OCI-LY7 (cell line): ENCODE data around the gene SIK3. TPM values are rescaled to one million over a fixed set of nuclear protein-coding genes. Genes with fewer than 3 reads are reported as not detected.

ENCODE experiments used
- BruUV-seq: library from RNA; stranded (reverse); fragments of 400-500 nt; replicated peaks from 2 replicates; lab custom pipeline; 2021; lab: Mats Ljungman, UMichigan
- CTCF ChIA-PET: fragments of 300-600 bp; sonication (Branson Sonifier 250); formaldehyde crosslinking; loops from one replicate; lab custom pipeline; 2022; ENCODE audit warnings: antibody characterized with exemption; ENCODE audit not compliant: unreplicated experiment; lab: Charles Lee
- POLR2A ChIA-PET: fragments of 300-600 bp; sonication (Branson Sonifier 250); formaldehyde crosslinking; loops from one replicate; lab custom pipeline; 2022; ENCODE audit warnings: antibody characterized with exemption; lab: Charles Lee
- DNase-seq: peaks from one replicate; pipeline ENCODE4 v3.0.0-alpha.2; 2015; ENCODE audit warnings: low spot score
- H2AFZ ChIP-seq: fragments of 200-600 bp; sonication (generic), shearing (Covaris generic); 2 replicates; pipeline ENCODE4 v1.6.1; 2014; ENCODE audit warnings: mild to moderate bottlenecking, antibody characterized with exemption, low read length, moderate library complexity
- H3K27ac ChIP-seq: fragments of 200-600 bp; sonication (generic); 2 replicates; pipeline ENCODE4 v1.5.1; 2014; ENCODE audit warnings: mixed run types, low read depth, mild to moderate bottlenecking, moderate library complexity, low read length, inconsistent platforms; ENCODE audit not compliant: poor library complexity, severe bottlenecking
- H3K36me3 ChIP-seq: fragments of 200-600 bp; sonication (generic); 2 replicates; pipeline ENCODE4 v1.6.1; 2014; ENCODE audit warnings: mild to moderate bottlenecking, antibody characterized with exemption, low read length, moderate library complexity, mixed read lengths; ENCODE audit not compliant: insufficient read depth
- H3K4me1 ChIP-seq: fragments of 200-600 bp; sonication (generic); 2 replicates; pipeline ENCODE4 v1.5.1; 2014; ENCODE audit warnings: mild to moderate bottlenecking, low read length; ENCODE audit not compliant: insufficient read depth, poor library complexity, severe bottlenecking
- H3K4me2 ChIP-seq: fragments of 200-600 bp; sonication (generic); 2 replicates; pipeline ENCODE4 v1.6.1; 2014; ENCODE audit warnings: mild to moderate bottlenecking, low read length
- H3K4me3 ChIP-seq: fragments of 200-600 bp; sonication (generic); 2 replicates; pipeline ENCODE4 v1.5.1; 2014; ENCODE audit warnings: mild to moderate bottlenecking, low read depth, low read length; ENCODE audit not compliant: poor library complexity, severe bottlenecking
- H3K79me2 ChIP-seq: fragments of 200-600 bp; sonication (generic); 2 replicates; pipeline ENCODE4 v1.6.1; 2016; ENCODE audit warnings: low read depth, mild to moderate bottlenecking, low read length, moderate library complexity, mixed read lengths; ENCODE audit not compliant: insufficient read depth
- H3K9me2 ChIP-seq: fragments of 200-600 bp; sonication (generic); 2 replicates; pipeline ENCODE4 v1.6.1; 2016; ENCODE audit warnings: mild to moderate bottlenecking, low read length, mixed read lengths; ENCODE audit not compliant: insufficient read depth
- H3K9me3 ChIP-seq: fragments of 200-600 bp; sonication (generic); 2 replicates; pipeline ENCODE4 v1.6.1; 2014; ENCODE audit warnings: mild to moderate bottlenecking, mixed run types, low read length, mixed read lengths
- H4K20me1 ChIP-seq: fragments of 200-600 bp; sonication (generic); 2 replicates; pipeline ENCODE4 v1.6.1; 2014; ENCODE audit warnings: mild to moderate bottlenecking, antibody characterized with exemption, low read length, moderate library complexity, mixed read lengths; ENCODE audit not compliant: insufficient read depth
- CTCF ChIP-seq: fragments of 200-600 bp; sonication (generic); conservative IDR thresholded peaks from 2 replicates; pipeline ENCODE4 v1.5.1; 2014; ENCODE audit warnings: mild to moderate bottlenecking, antibody characterized with exemption, low read length, moderate library complexity, mixed read lengths
- EZH2phosphoT487 ChIP-seq: fragments of 200-600 bp; sonication (generic); IDR thresholded peaks from 2 replicates; pipeline ENCODE4 v1.6.1; 2018; ENCODE audit warnings: low read depth, borderline replicate concordance, mild to moderate bottlenecking, mixed run types, antibody characterized with exemption, low read length, moderate library complexity, mixed read lengths
- intact Hi-C: fragments of 100-400 bp; cut with micrococcal nuclease; formaldehyde crosslinking; loops from one replicate; pipeline ENCODE4 v1.10.0; 2022; ENCODE audit not compliant: unreplicated experiment
- total RNA-seq, 2 experiments: library from RNA; depleted of rRNA in 1 of 2; stranded (reverse); fragments of >200 nt in 1 of 2; shearing (Covaris generic) in 1 of 2; gene quantifications; 2 replicates each; pipeline ENCODE4 v1.2.3, GENCODE V29; 2014 to 2022

SIK3 gene
- total RNA-seq, 2 experiments from 2014 or later, result 29.3 to 72.9 TPM

DNA sequence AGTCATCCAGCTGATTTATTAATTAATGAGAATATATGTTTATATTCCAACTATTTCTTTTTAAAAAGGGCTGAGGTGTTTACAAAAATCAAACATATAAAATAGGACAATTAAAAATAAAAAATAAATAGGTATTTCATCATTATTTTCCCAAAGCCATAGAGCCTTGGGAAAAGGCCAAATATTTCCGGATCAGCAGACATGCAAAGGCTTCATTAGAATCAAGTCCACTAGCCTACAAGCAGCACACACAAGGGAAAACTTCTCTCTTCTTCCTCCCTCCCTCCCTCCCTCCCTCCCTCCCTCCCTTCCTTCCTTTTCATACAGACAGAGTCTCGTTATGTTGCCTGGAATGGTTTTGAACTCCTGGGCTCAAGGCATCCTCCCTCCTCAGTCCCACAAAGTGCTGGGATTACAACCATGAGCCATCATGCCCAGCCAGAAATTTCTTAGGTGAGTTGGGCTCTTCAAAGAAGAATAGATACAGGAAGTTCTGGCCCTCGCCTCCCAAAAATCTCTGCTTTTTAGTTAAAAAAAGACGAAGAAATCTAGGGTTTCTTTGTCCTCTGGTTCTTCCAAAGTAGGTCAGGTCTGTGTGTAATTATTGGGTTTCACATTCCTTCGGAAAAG is 121.2 kb downstream of the SIK3 start:
- POLR2A ChIA-PET, result interaction anchor here (0.7 to 7.8 kb wide), 5 partner anchors 10 to 19 kb away, joined by 3 to 73 read pairs (median 4); no protein-coding TSS in a partner anchor
- H3K9me2 ChIP-seq, result no peaks in the 10 kb centered on the region
- no peak overlapping the region for H3K4me3 ChIP-seq
- no peak overlapping the region for H3K27ac ChIP-seq
- peaks cover 10% of the 10 kb centered on the region for H4K20me1 ChIP-seq
- H3K36me3 ChIP-seq, result no peaks in the 10 kb centered on the region
- H3K4me2 ChIP-seq, result no peak overlapping the region
- peaks cover 26% of the 10 kb centered on the region for H3K4me1 ChIP-seq
- DNase-seq, result no peak
- peaks cover 33% of the 10 kb centered on the region; the same call in 1 of the 2 replicates for H3K79me2 ChIP-seq
- CTCF ChIA-PET, result no interaction called here
- no peak for TF ChIP-seq EZH2phosphoT487
- TF ChIP-seq CTCF, result no peak
- intact Hi-C loops, result no loop called here
- BruUV-seq, result no TSS peak
- no peak overlapping the region for H2AFZ ChIP-seq
- no peaks in the 10 kb centered on the region for H3K9me3 ChIP-seq

DNA sequence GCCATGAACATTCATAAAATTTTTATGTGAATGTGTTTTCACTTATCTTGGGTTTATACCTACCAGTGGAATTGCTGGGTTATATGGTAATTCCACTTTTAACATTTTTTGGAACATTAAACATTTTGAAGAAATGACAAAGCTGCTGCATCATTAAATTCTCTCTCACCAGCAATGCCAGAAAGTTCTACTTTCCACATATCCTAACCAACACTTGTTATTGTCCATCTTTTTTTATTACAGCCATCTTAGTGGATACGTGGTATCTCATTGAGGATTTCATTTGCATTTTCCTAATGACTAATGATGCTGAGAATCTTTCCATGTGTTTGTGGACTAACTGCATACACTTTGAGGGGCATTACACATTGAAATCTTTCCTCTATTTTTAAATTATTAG is 122.6 kb downstream of the SIK3 start:
- Histone ChIP-seq H3K9me2 (no peaks in the 10 kb centered on the region), H3K4me1 (peaks cover 12% of the 10 kb centered on the region), H3K79me2 (peaks cover 31% of the 10 kb centered on the region; the same call in 1 of the 2 replicates), H3K4me3 (no peak overlapping the region), H3K9me3 (no peaks in the 10 kb centered on the region), H4K20me1 (peaks cover 4% of the 10 kb centered on the region; the same call in 1 of the 2 replicates), H2AFZ (no peak overlapping the region), H3K4me2 (no peak overlapping the region), H3K36me3 (no peaks in the 10 kb centered on the region), H3K27ac (no peak overlapping the region)
- intact Hi-C loops, result no loop called here
- DNase-seq, result no peak
- no peak for TF ChIP-seq CTCF
- no peak for TF ChIP-seq EZH2phosphoT487
- POLR2A ChIA-PET, result interaction anchor here (7.8 kb wide), 1 partner anchor 15 kb away, joined by 73 read pairs; no protein-coding TSS in a partner anchor
- CTCF ChIA-PET, result no interaction called here
- no TSS peak for BruUV-seq

GRCh38 chr11:116973270-116973669 is 125.0 kb downstream of the SIK3 start:
- Histone ChIP-seq H3K9me3 (no peaks in the 10 kb centered on the region), H3K4me3 (no peak overlapping the region), H3K79me2 (peaks cover 31% of the 10 kb centered on the region; the same call in 1 of the 2 replicates), H4K20me1 (0 out of 2 replicates have a peak, but pooled peaks cover 3% of the 10 kb centered on the region), H3K4me1 (no peaks in the 10 kb centered on the region), H2AFZ (no peak overlapping the region), H3K36me3 (no peaks in the 10 kb centered on the region), H3K4me2 (no peak overlapping the region), H3K27ac (no peak overlapping the region), H3K9me2 (no peaks in the 10 kb centered on the region)
- POLR2A ChIA-PET, result interaction anchor here (0.6 to 7.8 kb wide), 6 partner anchors 10 to 92 kb away, joined by 3 to 73 read pairs (median 4); no protein-coding TSS in a partner anchor
- intact Hi-C loops, result no loop called here
- no peak for DNase-seq
- no TSS peak for BruUV-seq
- TF ChIP-seq CTCF (no peak), EZH2phosphoT487 (no peak)
- CTCF ChIA-PET, result interaction anchor here (0.7 to 1.0 kb wide), 2 partner anchors 13 to 18 kb away, joined by 3 read pairs; no protein-coding TSS in a partner anchor
